Mesendoderm (in vitro differentiated cells): ENCODE data around the gene C3orf20.

ENCODE experiments used
- DNase-seq: peaks from one replicate; pipeline ENCODE4 v3.0.0; 2013
- H2AK5ac ChIP-seq: 2 replicates; pipeline ENCODE4 v1.6.1; 2013; ENCODE audit warnings: low read length, inconsistent platforms
- H2BK120ac ChIP-seq: 2 replicates; pipeline ENCODE4 v1.6.1; 2013; ENCODE audit warnings: low read depth, mild to moderate bottlenecking, low read length, moderate library complexity, mixed read lengths
- H2BK15ac ChIP-seq: replicated peaks from 2 replicates; pipeline ENCODE4 v1.6.1; 2013; ENCODE audit warnings: low read depth, mild to moderate bottlenecking, moderate library complexity
- H2BK5ac ChIP-seq: 2 replicates; pipeline ENCODE4 v1.6.1; 2013; ENCODE audit warnings: low read length, inconsistent platforms
- H3K18ac ChIP-seq: 2 replicates; pipeline ENCODE4 v1.6.1; 2013; ENCODE audit warnings: mild to moderate bottlenecking, low read length, mixed read lengths
- H3K23ac ChIP-seq: one replicate; pipeline ENCODE4 v1.6.1; 2013; ENCODE audit warnings: low read length
- H3K27ac ChIP-seq: 2 replicates; pipeline ENCODE4 v1.5.1; 2013; ENCODE audit warnings: low read depth, mild to moderate bottlenecking, inconsistent platforms, low read length, moderate library complexity
- H3K27me3 ChIP-seq: 2 replicates; pipeline ENCODE4 v1.6.1; 2013; ENCODE audit warnings: low read length, control low read depth, mild to moderate bottlenecking, inconsistent platforms; ENCODE audit not compliant: insufficient read depth, poor library complexity
- H3K36me3 ChIP-seq: 2 replicates; pipeline ENCODE4 v1.6.1; 2013; ENCODE audit warnings: low read length, inconsistent platforms; ENCODE audit not compliant: control insufficient read depth, insufficient read depth
- H3K4ac ChIP-seq: one replicate; pipeline ENCODE4 v1.6.1; 2013; ENCODE audit warnings: low read depth, mild to moderate bottlenecking, low read length, moderate library complexity
- H3K4me1 ChIP-seq: 2 replicates; pipeline ENCODE4 v1.6.1; 2013; ENCODE audit warnings: low read depth, low read length, inconsistent platforms; ENCODE audit not compliant: control insufficient read depth
- H3K4me2 ChIP-seq: 2 replicates; pipeline ENCODE4 v1.6.1; 2013; ENCODE audit warnings: low read length
- H3K4me3 ChIP-seq: 2 replicates; pipeline ENCODE4 v1.5.1; 2013; ENCODE audit warnings: mild to moderate bottlenecking, low read length
- H3K56ac ChIP-seq: one replicate; pipeline ENCODE4 v1.6.1; 2013; ENCODE audit warnings: low read length
- H3K79me1 ChIP-seq: 2 replicates; pipeline ENCODE4 v1.6.1; 2013; ENCODE audit warnings: low read length, inconsistent platforms
- H3K79me2 ChIP-seq: 2 replicates; pipeline ENCODE4 v1.6.1; 2013; ENCODE audit warnings: mild to moderate bottlenecking, low read length; ENCODE audit not compliant: control insufficient read depth, insufficient read depth
- H3K9ac ChIP-seq: 2 replicates; pipeline ENCODE4 v1.6.1; 2013; ENCODE audit warnings: low read length, inconsistent platforms
- H4K5ac ChIP-seq: one replicate; pipeline ENCODE4 v1.6.1; 2013; ENCODE audit warnings: low read length
- H4K8ac ChIP-seq: one replicate; pipeline ENCODE4 v1.6.1; 2013; ENCODE audit warnings: low read depth, mild to moderate bottlenecking, control low read depth, low read length, moderate library complexity
- WGBS: extraction: QIAGEN DNeasy Blood & Tissue Kit; methylation state at CpG from one replicate; pipeline ENCODE4 v1.1.7; 2013; ENCODE audit warnings: low lambda C conversion rate, missing lambda C conversion rate; ENCODE audit not compliant: insufficient coverage; ENCODE audit errors: extremely low coverage; 5-methylcytosine and 5-hydroxymethylcytosine counted together

The C3orf20 gene

GRCh38 chr3:14691719-14692118 lies 16.8 kb downstream of the C3orf20 start:
- no CpG with 5 or more reads among the region's 1 CpG for WGBS
- H4K8ac ChIP-seq: no peak overlapping the region

GRCh38 chr3:14698601-14699244 lies 23.8 kb downstream of the C3orf20 start:
- Histone ChIP-seq H3K36me3 (no peaks in the 10 kb centered on the region), H3K4me1 (no peaks in the 10 kb centered on the region), H3K27ac (no peak overlapping the region), H2AK5ac (no peak overlapping the region), H4K5ac (no peak overlapping the region), H3K4me3 (no peak overlapping the region), H3K79me2 (no peaks in the 10 kb centered on the region), H3K23ac (no peak overlapping the region), H2BK5ac (no peak overlapping the region), H2BK120ac (no peak overlapping the region), H3K18ac (no peak overlapping the region), H3K79me1 (no peaks in the 10 kb centered on the region), H3K27me3 (no peaks in the 10 kb centered on the region), H2BK15ac (no peak overlapping the region), H4K8ac (no peak overlapping the region), H3K56ac (no peak overlapping the region), H3K4me2 (no peak overlapping the region), H3K4ac (no peak overlapping the region), H3K9ac (no peak overlapping the region)
- no peak for DNase-seq
- WGBS: no CpG with 5 or more reads among the region's 1 CpG

More at GRCh38 chr3:14691719-14692118, 16.8 kb downstream of the C3orf20 start:
- H2BK15ac ChIP-seq: no peak overlapping the region
- no peak overlapping the region for H3K56ac ChIP-seq
- H3K9ac ChIP-seq: no peak overlapping the region
- no peaks in the 10 kb centered on the region for H3K4me1 ChIP-seq
- no peak overlapping the region for H3K4me3 ChIP-seq
- H3K79me1 ChIP-seq: no peaks in the 10 kb centered on the region
- H4K5ac ChIP-seq: no peak overlapping the region
- H3K27me3 ChIP-seq: no peaks in the 10 kb centered on the region
- no peak overlapping the region for H3K27ac ChIP-seq
- H3K79me2 ChIP-seq: no peaks in the 10 kb centered on the region
- H3K4me2 ChIP-seq: no peak overlapping the region
- DNase-seq: no peak
- H3K4ac ChIP-seq: no peak overlapping the region
- H2BK5ac ChIP-seq: no peak overlapping the region
- no peak overlapping the region for H2AK5ac ChIP-seq
- H3K36me3 ChIP-seq: no peaks in the 10 kb centered on the region
- H2BK120ac ChIP-seq: no peak overlapping the region
- no peak overlapping the region for H3K18ac ChIP-seq
- H3K23ac ChIP-seq: no peak overlapping the region

DNA sequence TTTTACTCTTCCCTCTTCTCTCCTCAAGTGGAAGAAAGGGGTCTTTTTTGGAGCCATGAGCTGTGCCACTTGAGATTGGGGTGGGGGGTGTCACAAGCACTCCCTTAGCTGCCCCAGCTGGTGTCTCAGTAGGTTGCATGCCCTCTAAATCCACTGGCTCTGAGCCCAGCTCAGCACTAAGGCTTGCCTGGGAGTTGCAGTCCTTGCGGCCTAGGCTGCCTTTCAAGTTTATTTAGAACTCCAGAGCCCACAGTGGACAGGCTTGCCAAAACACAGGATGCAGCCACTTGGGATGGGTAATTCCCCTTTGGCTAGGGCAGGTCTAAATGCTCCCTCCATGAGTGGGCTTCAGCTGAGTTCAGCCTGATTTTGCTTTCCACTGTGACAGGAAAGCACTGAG lies 24.7 kb downstream of the C3orf20 start:
- H3K79me2 ChIP-seq: no peaks in the 10 kb centered on the region
- no peak overlapping the region for H2BK120ac ChIP-seq
- no peaks in the 10 kb centered on the region for H3K36me3 ChIP-seq
- no peaks in the 10 kb centered on the region for H3K4me1 ChIP-seq
- no peak overlapping the region for H3K56ac ChIP-seq
- H3K79me1 ChIP-seq: no peaks in the 10 kb centered on the region
- H3K4me3 ChIP-seq: no peak overlapping the region
- no peak overlapping the region for H3K27ac ChIP-seq
- H2AK5ac ChIP-seq: no peak overlapping the region
- H3K4ac ChIP-seq: no peak overlapping the region
- no peak overlapping the region for H3K23ac ChIP-seq
- H3K4me2 ChIP-seq: no peak overlapping the region
- no peak overlapping the region for H2BK15ac ChIP-seq
- H2BK5ac ChIP-seq: no peak overlapping the region
- H3K18ac ChIP-seq: no peak overlapping the region
- no peak overlapping the region for H3K9ac ChIP-seq
- no peak overlapping the region for H4K8ac ChIP-seq
- no CpG with 5 or more reads among the region's 1 CpG for WGBS
- H3K27me3 ChIP-seq: no peaks in the 10 kb centered on the region
- no peak for DNase-seq
- H4K5ac ChIP-seq: no peak overlapping the region

DNA sequence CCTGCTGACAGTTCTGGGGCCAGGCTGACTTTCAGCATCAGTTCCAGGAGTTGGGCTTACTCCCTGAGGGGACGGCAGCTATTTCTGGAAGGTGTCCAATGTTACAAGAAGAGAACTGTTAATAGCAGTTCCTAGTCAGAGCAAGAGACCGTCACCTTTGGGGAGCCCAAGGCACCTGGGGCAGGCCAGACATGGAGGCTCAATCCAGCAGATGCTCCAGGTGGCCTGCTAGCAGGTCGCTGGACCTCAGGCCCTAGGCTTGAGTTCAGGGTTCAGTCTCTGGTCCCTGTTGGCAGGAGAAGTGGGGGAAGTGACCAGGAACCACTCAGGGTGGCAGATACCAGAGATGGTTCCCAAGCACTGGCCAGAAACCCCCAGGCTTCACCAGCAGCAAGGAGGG lies 25.9 kb downstream of the C3orf20 start:
- H3K27ac ChIP-seq: no peak overlapping the region
- H4K8ac ChIP-seq: no peak overlapping the region
- H3K79me1 ChIP-seq: no peaks in the 10 kb centered on the region
- no peak for DNase-seq
- no peak overlapping the region for H3K18ac ChIP-seq
- no peak overlapping the region for H3K4me2 ChIP-seq
- no peak overlapping the region for H2BK15ac ChIP-seq
- H2AK5ac ChIP-seq: no peak overlapping the region
- no peak overlapping the region for H3K23ac ChIP-seq
- no peaks in the 10 kb centered on the region for H3K27me3 ChIP-seq
- H3K9ac ChIP-seq: no peak overlapping the region
- no peak overlapping the region for H2BK5ac ChIP-seq
- H4K5ac ChIP-seq: no peak overlapping the region
- H3K56ac ChIP-seq: no peak overlapping the region
- H2BK120ac ChIP-seq: no peak overlapping the region
- WGBS: no CpG with 5 or more reads among the region's 3 CpGs
- no peaks in the 10 kb centered on the region for H3K79me2 ChIP-seq
- no peak overlapping the region for H3K4ac ChIP-seq
- H3K36me3 ChIP-seq: no peaks in the 10 kb centered on the region
- H3K4me3 ChIP-seq: no peak overlapping the region
- H3K4me1 ChIP-seq: no peaks in the 10 kb centered on the region

- no CpG with 5 or more reads among the region's 4 CpGs for WGBS
- Histone ChIP-seq H3K4ac (no peak overlapping the region), H3K27me3 (no peaks in the 10 kb centered on the region), H3K79me2 (no peaks in the 10 kb centered on the region), H3K9ac (no peak overlapping the region), H4K5ac (no peak overlapping the region), H3K79me1 (no peaks in the 10 kb centered on the region), H3K4me1 (no peaks in the 10 kb centered on the region), H3K56ac (no peak overlapping the region), H3K4me3 (no peak overlapping the region), H2BK120ac (no peak overlapping the region), H3K23ac (no peak overlapping the region), H2BK5ac (no peak overlapping the region), H2BK15ac (no peak overlapping the region), H2AK5ac (no peak overlapping the region), H3K4me2 (no peak overlapping the region), H3K18ac (no peak overlapping the region), H4K8ac (no peak overlapping the region), H3K27ac (no peak overlapping the region), H3K36me3 (no peaks in the 10 kb centered on the region)
- no peak for DNase-seq
These were observed 26.7 kb downstream of the C3orf20 start for GRCh38 chr3:14701676-14702075.

GRCh38 chr3:14703128-14703750 lies 28.3 kb downstream of the C3orf20 start:
- Histone ChIP-seq H3K18ac (no peak overlapping the region), H2BK15ac (no peak overlapping the region), H2AK5ac (no peak overlapping the region), H4K5ac (no peak overlapping the region), H3K79me2 (no peaks in the 10 kb centered on the region), H3K27ac (no peak overlapping the region), H3K9ac (no peak overlapping the region), H3K56ac (no peak overlapping the region), H3K4me2 (no peak overlapping the region), H2BK5ac (no peak overlapping the region), H4K8ac (no peak overlapping the region), H3K27me3 (no peaks in the 10 kb centered on the region), H3K4me3 (no peak overlapping the region), H2BK120ac (no peak overlapping the region), H3K23ac (no peak overlapping the region), H3K4me1 (no peaks in the 10 kb centered on the region), H3K36me3 (no peaks in the 10 kb centered on the region), H3K4ac (no peak overlapping the region), H3K79me1 (no peaks in the 10 kb centered on the region)
- no CpG with 5 or more reads among the region's 9 CpGs for WGBS
- DNase-seq: no peak
